GM12873 (cell line): ENCODE results near the gene ECE1.

ENCODE experiments used
- TF ChIP-seq, protein P1 (sequence below): IDR thresholded peaks from 2 replicates; pipeline ENCODE4 v1.5.1; 2012; ENCODE audit warnings: low read depth, mild to moderate bottlenecking, moderate library complexity, low read length, control low read depth; ENCODE audit not compliant: insufficient read depth; ENCODE audit errors: missing control alignments

The ECE1 gene

DNA sequence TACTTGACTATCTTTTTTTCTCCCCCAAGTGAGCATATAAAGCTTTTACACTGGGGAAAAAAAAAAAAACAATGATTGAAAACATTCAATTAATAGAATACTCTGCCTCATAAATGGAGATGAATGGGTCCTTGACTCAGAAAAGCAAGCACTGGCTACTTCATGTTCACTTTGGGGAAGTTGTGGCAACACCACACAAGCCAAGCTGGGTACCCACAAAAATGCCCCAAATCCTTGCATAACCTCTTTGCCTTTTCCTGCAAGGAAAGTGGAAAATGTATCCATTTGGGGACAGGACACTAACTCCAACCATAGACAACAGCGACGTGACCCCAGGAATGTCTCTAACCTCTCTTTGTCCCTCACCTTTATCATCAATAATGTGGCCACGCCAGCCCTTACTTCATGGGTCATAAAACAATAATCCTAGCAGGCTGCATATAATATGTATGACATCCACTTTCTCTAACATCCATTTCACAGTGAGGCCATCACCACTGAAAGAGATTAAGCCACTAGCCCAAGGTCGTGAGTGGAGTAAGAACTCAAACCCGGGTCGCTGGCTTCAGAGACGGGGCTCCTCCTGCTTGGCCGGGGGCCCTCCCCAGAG is 2.3 kb downstream of the ECE1 start:
- TF ChIP-seq, protein P1, sequence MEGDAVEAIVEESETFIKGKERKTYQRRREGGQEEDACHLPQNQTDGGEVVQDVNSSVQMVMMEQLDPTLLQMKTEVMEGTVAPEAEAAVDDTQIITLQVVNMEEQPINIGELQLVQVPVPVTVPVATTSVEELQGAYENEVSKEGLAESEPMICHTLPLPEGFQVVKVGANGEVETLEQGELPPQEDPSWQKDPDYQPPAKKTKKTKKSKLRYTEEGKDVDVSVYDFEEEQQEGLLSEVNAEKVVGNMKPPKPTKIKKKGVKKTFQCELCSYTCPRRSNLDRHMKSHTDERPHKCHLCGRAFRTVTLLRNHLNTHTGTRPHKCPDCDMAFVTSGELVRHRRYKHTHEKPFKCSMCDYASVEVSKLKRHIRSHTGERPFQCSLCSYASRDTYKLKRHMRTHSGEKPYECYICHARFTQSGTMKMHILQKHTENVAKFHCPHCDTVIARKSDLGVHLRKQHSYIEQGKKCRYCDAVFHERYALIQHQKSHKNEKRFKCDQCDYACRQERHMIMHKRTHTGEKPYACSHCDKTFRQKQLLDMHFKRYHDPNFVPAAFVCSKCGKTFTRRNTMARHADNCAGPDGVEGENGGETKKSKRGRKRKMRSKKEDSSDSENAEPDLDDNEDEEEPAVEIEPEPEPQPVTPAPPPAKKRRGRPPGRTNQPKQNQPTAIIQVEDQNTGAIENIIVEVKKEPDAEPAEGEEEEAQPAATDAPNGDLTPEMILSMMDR: no peak

DNA sequence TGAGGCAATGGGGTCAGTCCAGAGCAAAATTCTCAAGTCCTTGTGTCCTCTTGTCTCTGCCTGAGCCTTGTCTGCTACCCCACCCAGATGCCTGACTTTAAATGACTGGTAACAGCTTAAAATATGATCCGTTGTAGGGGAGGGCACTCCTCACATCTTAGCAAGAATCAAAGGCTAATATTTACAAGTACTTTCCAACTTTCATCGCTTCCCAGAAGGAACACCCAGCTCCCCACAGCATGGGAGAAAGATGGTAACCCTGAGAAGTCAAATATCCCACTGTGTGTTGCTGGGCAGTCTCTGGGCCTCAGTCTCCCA is 5.2 kb downstream of the ECE1 start:
- TF ChIP-seq, protein P1: no peak

DNA sequence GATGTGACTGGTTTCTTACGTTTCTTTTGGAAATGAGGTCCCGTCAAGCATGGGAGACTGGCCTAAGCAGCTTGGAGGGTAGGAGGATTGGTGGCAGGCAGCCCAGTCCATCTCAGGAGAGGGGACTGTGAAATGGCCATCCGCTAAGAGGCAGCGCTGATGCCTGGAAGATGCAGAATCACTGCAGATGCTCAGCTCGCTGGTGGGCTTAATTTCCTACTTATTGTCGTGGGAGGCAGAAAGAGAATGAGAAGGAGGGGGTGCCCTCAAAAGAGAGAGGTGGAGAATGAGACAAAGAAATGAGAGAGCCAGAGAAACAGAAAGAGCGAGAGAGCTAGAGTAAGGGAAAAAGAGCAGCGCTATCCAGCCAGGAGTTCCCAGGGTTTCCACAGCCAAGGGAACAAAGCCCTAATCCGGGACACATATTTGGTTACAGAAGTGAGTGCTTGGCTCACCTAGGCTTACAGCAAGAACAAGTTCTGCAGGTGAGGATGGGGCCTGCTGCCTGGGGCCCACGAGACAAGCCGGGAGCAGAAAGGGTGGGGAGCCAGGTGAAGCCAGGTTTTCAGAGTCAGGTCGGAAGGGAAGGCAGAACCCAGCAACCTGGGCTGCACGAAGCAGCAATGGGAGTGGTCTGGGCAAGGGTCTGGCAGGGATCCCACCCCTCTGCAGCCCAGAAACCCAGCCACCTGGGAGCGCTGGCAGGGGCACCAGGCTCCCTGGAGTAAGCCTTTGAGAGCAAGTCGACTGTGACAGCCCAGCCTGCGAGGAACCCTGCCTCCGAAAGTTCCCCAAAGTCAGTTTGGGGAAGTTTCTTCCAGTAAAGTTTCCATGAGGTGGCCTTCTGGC is 5.8 kb downstream of the ECE1 start:
- TF ChIP-seq, protein P1: no peak

DNA sequence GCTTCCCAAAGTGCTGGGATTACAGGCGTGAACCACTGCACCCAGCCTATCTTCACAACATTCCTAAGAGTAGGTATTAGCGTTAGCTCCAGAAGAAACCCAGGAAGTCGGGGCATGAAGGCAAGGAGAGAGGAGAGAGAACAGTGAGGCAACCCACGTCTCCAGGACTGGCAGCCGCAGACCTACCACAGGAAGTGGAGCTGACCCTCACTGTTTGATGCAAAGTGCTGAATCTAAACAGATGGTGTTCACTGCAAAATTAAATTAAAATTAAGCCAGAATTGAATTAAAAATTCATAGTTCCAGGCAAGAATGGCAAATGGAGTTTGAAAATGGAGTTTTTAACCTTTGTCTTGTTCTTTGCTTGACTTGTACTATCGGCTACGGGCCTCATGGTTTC is 6.7 kb downstream of the ECE1 start:
- TF ChIP-seq, protein P1: no peak

DNA sequence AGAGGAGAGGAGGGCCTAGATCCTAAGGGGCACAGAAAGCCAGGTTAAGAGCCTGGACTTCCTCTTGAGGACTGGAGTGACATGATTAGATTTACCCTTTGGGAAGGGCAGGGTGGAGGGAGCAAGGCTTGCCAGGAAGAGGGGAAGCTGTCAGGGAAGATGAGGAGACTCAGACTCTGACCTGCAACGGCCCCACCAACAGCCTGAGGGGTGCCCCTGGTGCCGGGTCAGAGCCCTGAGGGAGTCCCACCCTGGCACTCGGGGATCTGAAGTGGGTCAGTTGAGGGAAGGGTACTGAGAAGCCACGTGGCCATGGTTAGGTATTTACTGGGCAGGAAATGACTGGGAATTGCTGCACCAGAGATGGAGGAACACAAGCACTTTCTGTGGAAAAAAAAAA is 9.8 kb downstream of the ECE1 start:
- TF ChIP-seq, protein P1: no peak

DNA sequence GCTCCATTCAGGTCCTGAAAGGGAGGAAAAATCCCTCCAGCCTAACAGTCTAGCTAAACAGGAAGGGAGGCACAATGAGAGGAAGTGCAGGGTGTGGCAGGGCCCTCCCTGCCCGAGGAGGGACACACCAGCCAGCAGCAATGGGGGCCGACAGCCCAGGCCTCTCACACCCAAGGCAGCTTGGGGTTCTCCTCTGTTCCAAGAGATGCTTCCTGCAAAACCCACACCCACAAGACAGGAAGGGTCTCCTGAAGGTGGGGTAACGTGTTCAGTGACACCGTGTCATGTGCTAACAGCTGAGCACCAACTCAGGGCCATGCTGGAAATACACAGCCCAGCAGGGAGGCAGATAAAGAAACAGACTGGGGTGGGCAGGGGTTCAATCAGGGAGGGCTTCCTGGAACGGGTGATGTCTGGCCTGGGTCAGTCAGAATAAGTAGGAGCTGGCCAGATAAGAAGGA is 10.2 kb downstream of the ECE1 start:
- TF ChIP-seq, protein P1: no peak
